CD4-positive, alpha-beta T cell (primary cell): ENCODE results near the gene KRT12. TPM values are rescaled to one million over a fixed set of nuclear protein-coding genes. Genes with fewer than 3 reads are reported as not detected.

Source experiments
- ATAC-seq: fragments of 200-7000 bp; cut with Tn5 transposase; one replicate; pipeline ENCODE4 v1.10.0; 2022; ENCODE audit warnings: mild to moderate bottlenecking; ENCODE audit not compliant: poor library complexity
- CTCF ChIA-PET: fragments of 350-600 bp; sonication (Branson Sonifier 250); formaldehyde crosslinking; loops from one replicate; lab custom pipeline; 2021; ENCODE audit warnings: antibody characterized with exemption, inconsistent platforms; lab: Charles Lee
- POLR2A ChIA-PET: fragments of 350-600 bp; sonication (Branson Sonifier 250); formaldehyde crosslinking; loops from one replicate; lab custom pipeline; 2021; ENCODE audit warnings: antibody characterized with exemption, inconsistent platforms; lab: Charles Lee
- DNase-seq, 14 experiments: peaks; one replicate each; pipeline ENCODE4 v3.0.0-alpha.2; 2013 to 2020; ENCODE audit warnings: mixed read lengths in 2 of 14
- H3K27ac ChIP-seq, 2 donors: one replicate each; pipeline versions ENCODE4 v1.5.1 to v1.7.0; 2013; ENCODE audit warnings: low read length in 2 of 2, low read depth in 1 of 2, mild to moderate bottlenecking in 1 of 2
- H3K27me3 ChIP-seq, 2 experiments: 1 replicate in 1 of 2; 2 replicates in 1 of 2; pipeline versions ENCODE4 v1.6.1 to v1.7.0; 2013; ENCODE audit warnings: low read length in 2 of 2, control low read depth in 1 of 2, mild to moderate bottlenecking in 1 of 2, moderate library complexity in 1 of 2; ENCODE audit not compliant: insufficient read depth in 2 of 2, control insufficient read depth in 1 of 2
- H3K36me3 ChIP-seq: one replicate; pipeline ENCODE4 v1.6.1; 2013; ENCODE audit warnings: low read length, control low read depth; ENCODE audit not compliant: insufficient read depth
- H3K4me1 ChIP-seq: one replicate; pipeline ENCODE4 v1.6.1; 2013; ENCODE audit warnings: low read length, control low read depth; ENCODE audit not compliant: insufficient read depth
- H3K4me3 ChIP-seq: one replicate; pipeline ENCODE4 v1.5.1; 2013; ENCODE audit warnings: mild to moderate bottlenecking, low read length, moderate library complexity
- H3K9me3 ChIP-seq, 2 experiments: 1 replicate in 1 of 2; 2 replicates in 1 of 2; pipeline versions ENCODE4 v1.6.1 to v1.7.0; 2013; ENCODE audit warnings: low read length in 2 of 2, mild to moderate bottlenecking in 2 of 2, control low read depth in 1 of 2, moderate library complexity in 1 of 2; ENCODE audit not compliant: control insufficient read depth in 1 of 2, insufficient read depth in 1 of 2
- H3K27ac Mint-ChIP-seq: one replicate; pipeline ENCODE4 v1.8.0; 2020; ENCODE audit warnings: mixed read lengths
- H3K27me3 Mint-ChIP-seq: one replicate; pipeline ENCODE4 v1.8.0; 2021; ENCODE audit warnings: mixed read lengths
- H3K36me3 Mint-ChIP-seq: one replicate; pipeline ENCODE4 v1.8.0; 2021; ENCODE audit warnings: low read depth, mixed read lengths
- H3K4me1 Mint-ChIP-seq: one replicate; pipeline ENCODE4 v1.8.0; 2021; ENCODE audit warnings: low read depth, mixed read lengths
- H3K4me3 Mint-ChIP-seq: one replicate; pipeline ENCODE4 v1.8.0; 2020; ENCODE audit warnings: mild to moderate bottlenecking, mixed read lengths
- H3K9me3 Mint-ChIP-seq: one replicate; pipeline ENCODE4 v1.8.0; 2020; ENCODE audit warnings: mixed read lengths
- CTCF ChIP-seq: fragments of 200-600 bp; IDR thresholded peaks from one replicate; pipeline ENCODE4 v1.8.0; 2022; ENCODE audit warnings: antibody characterized with exemption, mild to moderate bottlenecking
- intact Hi-C, 2 experiments: fragments of 100-400 bp; cut with DNase I in 1 of 2; cut with micrococcal nuclease in 1 of 2; formaldehyde crosslinking; loops; one replicate each; pipeline versions ENCODE4 v1.15.1 to v1.9.0; 2023 to 2025; cut with DNase I, micrococcal nuclease
- total RNA-seq, 174 experiments: library from RNA in 2 of 174; stranded (reverse) in 2 of 174; gene quantifications; one replicate each; pipeline ENCODE4 v1.2.3 and lab custom pipeline; 2021 to 2026

The KRT12 gene
- total RNA-seq, 2 experiments from 2014 or later = not detected

GRCh38 chr17:40828454-40829044, 38.5 kb downstream of the KRT12 start:
- H3K4me3 Mint-ChIP-seq = no peak overlapping the region
- peaks cover 12% of the 10 kb centered on the region for H3K27me3 Mint-ChIP-seq
- no peaks in the 10 kb centered on the region for H3K27me3 ChIP-seq
- no peak overlapping the region for H3K4me3 ChIP-seq
- intact Hi-C loops = no loop called here
- H3K36me3 Mint-ChIP-seq = peaks cover 4% of the 10 kb centered on the region
- ChIA-PET POLR2A (interaction anchor here (1.2 kb wide), 1 partner anchor 10 kb away, joined by 5 read pairs; no protein-coding TSS in a partner anchor), CTCF (no interaction called here)
- peaks cover 5% of the 10 kb centered on the region for H3K4me1 Mint-ChIP-seq
- H3K4me1 ChIP-seq = no peaks in the 10 kb centered on the region
- ATAC-seq (no peak), DNase-seq (no peak)
- TF ChIP-seq CTCF = no peak
- no peaks in the 10 kb centered on the region for H3K9me3 ChIP-seq
- H3K36me3 ChIP-seq = no peaks in the 10 kb centered on the region
- H3K9me3 Mint-ChIP-seq = no peaks in the 10 kb centered on the region
- H3K27ac Mint-ChIP-seq = no peak overlapping the region
- H3K27ac ChIP-seq = no peak overlapping the region

GRCh38 chr17:40827746-40828453, 39.1 kb downstream of the KRT12 start:
- POLR2A ChIA-PET = interaction anchor here (1.2 kb wide), 1 partner anchor 9 kb away, joined by 5 read pairs; no protein-coding TSS in a partner anchor
- intact Hi-C loops = no loop called here
- Mint-ChIP-seq H3K4me3 (no peak overlapping the region), H3K4me1 (peaks cover 5% of the 10 kb centered on the region), H3K36me3 (peaks cover 4% of the 10 kb centered on the region), H3K9me3 (no peaks in the 10 kb centered on the region), H3K27me3 (peaks cover 12% of the 10 kb centered on the region), H3K27ac (no peak overlapping the region)
- Histone ChIP-seq H3K9me3 (no peaks in the 10 kb centered on the region), H3K4me3 (no peak overlapping the region), H3K4me1 (no peaks in the 10 kb centered on the region), H3K27me3 (no peaks in the 10 kb centered on the region), H3K27ac (no peak overlapping the region), H3K36me3 (no peaks in the 10 kb centered on the region)
- CTCF ChIA-PET = no interaction called here
- TF ChIP-seq CTCF = no peak
- ATAC-seq = no peak
- DNase-seq = no peak

GRCh38 chr17:40825599-40825998, 41.4 kb downstream of the KRT12 start:
- H3K36me3 Mint-ChIP-seq = no peaks in the 10 kb centered on the region
- no peak overlapping the region for H3K27ac Mint-ChIP-seq
- ATAC-seq (no peak), DNase-seq (no peak)
- no peak overlapping the region for H3K4me3 ChIP-seq
- H3K4me1 ChIP-seq = no peaks in the 10 kb centered on the region
- ChIA-PET CTCF (no interaction called here), POLR2A (no interaction called here)
- no peaks in the 10 kb centered on the region for H3K9me3 ChIP-seq
- intact Hi-C loops = no loop called here
- no peak overlapping the region for H3K4me3 Mint-ChIP-seq
- H3K4me1 Mint-ChIP-seq = peaks cover 6% of the 10 kb centered on the region
- no peak for TF ChIP-seq CTCF
- no peak overlapping the region for H3K27ac ChIP-seq
- H3K36me3 ChIP-seq = peaks cover 2% of the 10 kb centered on the region
- H3K27me3 Mint-ChIP-seq = peaks cover 12% of the 10 kb centered on the region
- H3K9me3 Mint-ChIP-seq = no peaks in the 10 kb centered on the region
- H3K27me3 ChIP-seq = no peaks in the 10 kb centered on the region
